HL-60 (cell line): ENCODE results near the gene KLHDC3.

Experiments used
- CTCF ChIP-seq: IDR thresholded peaks from one replicate; pipeline ENCODE4 v1.5.1; 2011; ENCODE audit warnings: low read length, control low read depth, inconsistent platforms; ENCODE audit not compliant: insufficient read depth
- POLR2AphosphoS5 ChIP-seq: IDR thresholded peaks from 2 replicates; pipeline ENCODE4 v1.6.1; 2012; ENCODE audit warnings: low read depth
- REST ChIP-seq: IDR thresholded peaks from 2 replicates; pipeline ENCODE4 v1.6.1; 2012; ENCODE audit warnings: low read depth; ENCODE audit not compliant: insufficient replicate concordance
- SPI1 ChIP-seq: IDR thresholded peaks from 2 replicates; pipeline ENCODE4 v1.6.1; 2012; ENCODE audit warnings: low read depth, mild to moderate bottlenecking, borderline replicate concordance

- TF ChIP-seq CTCF: no peak
- TF ChIP-seq POLR2AphosphoS5: no peak
- TF ChIP-seq REST: no peak
- no peak for TF ChIP-seq SPI1
Observed at GRCh38 chr6:43006251-43006650, 7.8 kb upstream of the KLHDC3 start.
